ENCODE measurements around the gene MBTD1.

GRCh38 chr17:51166198-51166986, 93.5 kb downstream of the MBTD1 start, which contains the start of gene NME2:
- TF ChIP-seq CTCF (IDR thresholded peaks at IDR 0.05 in 8 of 11, conservative IDR thresholded peaks at IDR 0.05 in 3 of 11) (no peak), POLR2AphosphoS5 (IDR thresholded peaks at IDR 0.05) (peak; percentile 78 to 87 (median 85))

All from spleen (tissue), 7 donors.